Fibroblast of peridontal ligament (primary cell): ENCODE results near the gene RLF.

Experiments used
- DNase-seq: peaks from one replicate; pipeline ENCODE4 v3.0.0-alpha.2; 2010; ENCODE audit errors: extremely low read depth

The RLF gene

DNA sequence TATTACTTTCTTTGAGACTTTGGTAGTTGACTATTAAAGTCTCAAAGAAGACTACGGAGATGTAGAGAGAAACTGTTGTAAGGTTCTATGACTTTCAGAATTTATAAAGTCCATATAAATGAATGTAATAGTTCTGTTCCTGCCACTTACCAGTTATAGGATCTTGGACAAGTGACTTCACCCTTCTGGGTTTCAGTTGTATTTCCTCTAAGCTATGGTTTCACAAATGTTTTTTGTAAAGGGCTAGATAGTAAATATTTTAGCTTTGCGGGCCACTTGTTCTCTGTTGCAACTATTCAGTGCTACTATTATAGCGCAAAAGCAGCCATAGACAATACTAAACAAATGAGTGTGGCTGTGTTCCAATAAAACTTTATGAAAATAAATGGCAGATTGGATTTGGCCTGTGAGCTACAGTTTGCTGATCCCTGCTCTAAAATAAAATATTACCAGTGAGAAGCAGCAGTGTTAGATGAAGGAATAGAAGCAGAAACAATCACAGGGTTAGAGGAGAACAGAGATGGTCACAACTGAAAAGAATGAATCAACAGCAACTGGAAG is 111.5 kb downstream of the RLF start:
- DNase-seq, result no peak

DNA sequence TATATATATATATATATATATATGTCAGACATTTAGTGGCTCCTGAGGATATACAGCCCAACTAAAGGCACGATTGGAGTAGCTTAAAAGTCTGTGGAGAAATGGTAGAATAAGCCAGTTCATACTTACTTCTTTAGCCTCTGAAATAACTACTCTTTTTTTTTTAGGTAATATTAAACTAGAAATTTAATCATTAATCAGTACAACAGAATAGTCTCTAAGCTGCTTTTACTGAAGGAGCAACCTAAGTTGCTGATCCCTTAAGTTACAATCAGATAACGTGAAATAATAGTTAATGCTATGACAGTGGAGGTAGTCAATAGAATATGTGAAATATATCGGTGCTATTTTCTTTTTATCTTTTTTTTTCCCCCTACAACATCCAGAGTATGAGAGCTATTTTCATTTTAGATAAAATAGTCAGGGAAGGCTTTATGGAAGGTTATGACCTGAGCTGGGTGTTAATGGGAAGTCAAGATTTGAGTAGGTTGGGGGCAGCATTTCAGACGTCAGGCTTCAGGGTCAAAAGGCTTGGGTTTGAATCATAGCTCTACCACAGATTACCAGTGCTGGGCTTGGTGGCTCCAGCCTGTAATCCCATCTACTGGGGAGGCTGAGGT is 112.5 kb downstream of the RLF start:
- no peak for DNase-seq

DNA sequence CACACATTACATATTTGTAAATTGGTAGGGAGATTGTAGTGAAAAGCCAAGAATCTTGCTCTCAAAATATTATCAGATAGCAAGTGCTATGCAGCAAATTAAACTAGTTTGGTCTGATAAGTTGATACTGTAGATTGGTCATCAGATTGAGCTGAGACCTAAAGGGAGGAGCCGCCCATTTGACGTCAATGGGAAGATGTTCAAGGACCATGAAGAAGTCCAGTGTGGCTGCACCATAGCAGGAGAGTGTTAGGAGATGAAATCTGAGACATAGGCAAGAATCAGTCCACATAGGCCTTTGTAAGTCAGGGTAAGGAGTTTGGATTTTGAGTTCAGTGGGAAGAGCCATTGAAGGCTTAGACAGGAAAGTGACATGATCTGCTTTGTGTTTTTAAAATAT is 113.1 kb downstream of the RLF start:
- no peak for DNase-seq

DNA sequence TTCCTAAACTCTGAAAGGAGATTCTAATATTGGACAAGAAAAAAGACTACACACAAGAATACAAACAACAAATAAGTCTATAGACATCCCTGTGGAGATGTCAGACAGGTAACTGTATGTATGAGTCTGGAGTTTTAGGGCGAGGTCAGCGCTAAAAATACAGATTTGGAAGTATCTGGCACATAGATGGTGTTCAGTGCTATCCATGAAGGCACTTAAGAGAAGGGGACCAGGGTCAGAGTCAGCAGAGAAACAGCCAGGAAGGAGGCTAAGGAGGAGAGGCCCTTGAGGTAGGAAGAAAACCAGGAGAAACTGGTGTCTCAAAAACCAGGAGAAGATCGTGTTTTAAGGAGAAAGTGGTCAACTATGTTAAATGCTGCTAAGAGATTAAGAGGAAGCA is 114.9 kb downstream of the RLF start:
- DNase-seq, result no peak

DNA sequence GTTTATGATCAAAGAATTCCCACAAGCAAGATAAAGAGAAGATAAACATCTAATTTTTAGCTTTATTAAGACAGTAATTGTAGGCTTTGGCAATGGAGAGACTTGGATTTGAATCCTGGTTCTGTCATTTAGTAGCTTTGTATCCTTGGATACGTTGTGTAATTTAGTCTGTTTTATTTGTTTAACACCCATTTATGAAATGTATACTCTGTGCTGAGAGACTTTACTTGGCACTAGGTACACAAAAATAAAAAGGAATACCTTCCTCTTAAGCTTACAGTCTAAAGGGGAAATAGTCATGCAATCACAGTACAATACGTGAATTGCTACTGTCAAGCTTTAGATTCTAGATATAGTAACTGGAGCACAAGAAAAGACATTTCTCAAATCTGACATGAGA is 120.7 kb downstream of the RLF start:
- no peak for DNase-seq
